ENCODE results near the gene LTBP3. TPM values are rescaled to one million over a fixed set of nuclear protein-coding genes. Genes with fewer than 3 reads are reported as not detected.

The LTBP3 gene
- total RNA-seq, 1 donor: 41.6 TPM

DNA sequence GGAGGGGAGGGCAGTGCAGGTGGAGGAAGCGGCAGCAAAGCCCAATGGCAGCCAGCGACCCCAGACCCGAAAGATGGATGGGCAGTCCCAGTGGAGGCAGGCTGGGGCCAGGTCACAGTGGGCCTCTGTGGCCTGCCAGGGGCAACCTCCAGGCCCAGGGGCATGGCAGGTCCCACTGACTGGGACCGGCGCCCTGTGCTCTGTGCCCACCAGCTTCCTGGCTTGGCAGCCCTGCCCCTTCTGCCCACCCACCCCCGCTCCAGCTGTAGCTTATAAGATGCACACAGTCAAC, 41.7 kb upstream of the LTBP3 start:
- Histone ChIP-seq H3K9me3 (ENCODE audit: low read depth, low read length) (no peaks in the 10 kb centered on the region), H2AFZ (ENCODE audit: low read length) (no peak overlapping the region), H3K79me2 (ENCODE audit: insufficient read depth, low read length) (no peaks in the 10 kb centered on the region), H3K36me3 (ENCODE audit: insufficient read depth, low read length) (peaks cover 38% of the 10 kb centered on the region), H3K4me1 (ENCODE audit: insufficient read depth, low read length) (no peaks in the 10 kb centered on the region), H4K20me1 (ENCODE audit: insufficient read depth, low read length) (peaks cover 3% of the 10 kb centered on the region), H3K4me3 (ENCODE audit: insufficient read depth, low read length) (no peak overlapping the region), H3K27me3 (ENCODE audit: insufficient read depth, low read length) (no peaks in the 10 kb centered on the region), H3K4me2 (ENCODE audit: insufficient read depth, low read length) (no peak overlapping the region), H3K27ac (ENCODE audit: low read depth, low read length) (no peak overlapping the region)
- no peak for DNase-seq (ENCODE audit: insufficient read length, low spot score, missing footprints)
- TF ChIP-seq CTCF (IDR thresholded peaks at IDR 0.05; ENCODE audit: extremely low read depth, low read depth, low read length): no peak

GRCh38 chr11:65599216-65599954, 41.2 kb upstream of the LTBP3 start:
- H3K9me3 ChIP-seq (ENCODE audit: low read depth, low read length): no peaks in the 10 kb centered on the region
- H3K36me3 ChIP-seq (ENCODE audit: insufficient read depth, low read length): peaks cover 36% of the 10 kb centered on the region
- H4K20me1 ChIP-seq (ENCODE audit: insufficient read depth, low read length): peaks cover 3% of the 10 kb centered on the region
- no peaks in the 10 kb centered on the region for H3K79me2 ChIP-seq (ENCODE audit: insufficient read depth, low read length)
- no peaks in the 10 kb centered on the region for H3K27me3 ChIP-seq (ENCODE audit: insufficient read depth, low read length)
- H3K4me3 ChIP-seq (ENCODE audit: insufficient read depth, low read length): no peak overlapping the region
- H3K4me1 ChIP-seq (ENCODE audit: insufficient read depth, low read length): no peaks in the 10 kb centered on the region
- no peak overlapping the region for H2AFZ ChIP-seq (ENCODE audit: low read length)
- no peak overlapping the region for H3K27ac ChIP-seq (ENCODE audit: low read depth, low read length)
- DNase-seq (ENCODE audit: insufficient read length, low spot score, missing footprints): no peak
- no peak for TF ChIP-seq CTCF (IDR thresholded peaks at IDR 0.05; ENCODE audit: extremely low read depth, low read depth, low read length)
- no peak overlapping the region for H3K4me2 ChIP-seq (ENCODE audit: insufficient read depth, low read length)

GRCh38 chr11:65598258-65598699, 40.1 kb upstream of the LTBP3 start:
- no peak overlapping the region for H2AFZ ChIP-seq (ENCODE audit: low read length)
- H3K4me2 ChIP-seq (ENCODE audit: insufficient read depth, low read length): no peak overlapping the region
- DNase-seq (ENCODE audit: insufficient read length, low spot score, missing footprints): no peak
- no peak for TF ChIP-seq CTCF (IDR thresholded peaks at IDR 0.05; ENCODE audit: extremely low read depth, low read depth, low read length)
- H3K79me2 ChIP-seq (ENCODE audit: insufficient read depth, low read length): no peaks in the 10 kb centered on the region
- no peaks in the 10 kb centered on the region for H3K27me3 ChIP-seq (ENCODE audit: insufficient read depth, low read length)
- H3K27ac ChIP-seq (ENCODE audit: low read depth, low read length): no peak overlapping the region
- no peak overlapping the region for H3K4me3 ChIP-seq (ENCODE audit: insufficient read depth, low read length)
- peaks cover 25% of the 10 kb centered on the region for H3K36me3 ChIP-seq (ENCODE audit: insufficient read depth, low read length)
- no peaks in the 10 kb centered on the region for H3K9me3 ChIP-seq (ENCODE audit: low read depth, low read length)
- no peaks in the 10 kb centered on the region for H3K4me1 ChIP-seq (ENCODE audit: insufficient read depth, low read length)
- H4K20me1 ChIP-seq (ENCODE audit: insufficient read depth, low read length): peaks cover 2% of the 10 kb centered on the region

- no peak for DNase-seq (ENCODE audit: insufficient read length, low spot score, missing footprints)
- Histone ChIP-seq H3K27me3 (ENCODE audit: insufficient read depth, low read length) (no peaks in the 10 kb centered on the region), H3K4me2 (ENCODE audit: insufficient read depth, low read length) (no peak overlapping the region)
Measured at GRCh38 chr11:65596520-65596919, 38.4 kb upstream of the LTBP3 start.

More at GRCh38 chr11:65596520-65596919, 38.4 kb upstream of the LTBP3 start:
- Histone ChIP-seq H3K9me3 (ENCODE audit: low read depth, low read length) (no peaks in the 10 kb centered on the region), H3K27ac (ENCODE audit: low read depth, low read length) (no peak overlapping the region), H2AFZ (ENCODE audit: low read length) (no peak overlapping the region), H3K4me3 (ENCODE audit: insufficient read depth, low read length) (no peak overlapping the region), H3K4me1 (ENCODE audit: insufficient read depth, low read length) (no peaks in the 10 kb centered on the region), H4K20me1 (ENCODE audit: insufficient read depth, low read length) (no peaks in the 10 kb centered on the region), H3K79me2 (ENCODE audit: insufficient read depth, low read length) (no peaks in the 10 kb centered on the region), H3K36me3 (ENCODE audit: insufficient read depth, low read length) (peaks cover 28% of the 10 kb centered on the region)
- no peak for TF ChIP-seq CTCF (IDR thresholded peaks at IDR 0.05; ENCODE audit: extremely low read depth, low read depth, low read length)
